ENCODE data around the gene FRS3. TPM values are rescaled to one million over a fixed set of nuclear protein-coding genes. Genes with fewer than 3 reads are reported as not detected.

FRS3 gene
- total RNA-seq, 4 donors from 2014 or later, result 1.3 to 6.5 (median 4.0) TPM

- no peaks in the 10 kb centered on the region for H3K36me3 ChIP-seq
- H3K4me3 ChIP-seq, result no peak overlapping the region
- H3K4me1 ChIP-seq, result no peaks in the 10 kb centered on the region
- ATAC-seq, result no peak
- H3K9me3 ChIP-seq, result no peaks in the 10 kb centered on the region
- TF ChIP-seq POLR2AphosphoS5 (IDR thresholded peaks at IDR 0.05) (no peak), CTCF (IDR thresholded peaks at IDR 0.05) (no peak), POLR2A (IDR thresholded peaks at IDR 0.05) (no peak), EP300 (IDR thresholded peaks at IDR 0.05) (no peak)
- no peak overlapping the region for H3K27ac ChIP-seq
- no peaks in the 10 kb centered on the region for H3K27me3 ChIP-seq
- 43 to 75% methylated on average over 1 to 6 of the region's 6 CpGs for WGBS, 2 donors (ENCODE audit: low coverage in 1 of 2)
Observed at GRCh38 chr6:41758641-41759035, 21.1 kb downstream of the FRS3 start.

- no peak for TF ChIP-seq EP300 (IDR thresholded peaks at IDR 0.05)
- no peak for TF ChIP-seq POLR2A (IDR thresholded peaks at IDR 0.05)
- no peak for TF ChIP-seq CTCF (IDR thresholded peaks at IDR 0.05)
- no peak for TF ChIP-seq POLR2AphosphoS5 (IDR thresholded peaks at IDR 0.05)
- no peak overlapping the region for H3K4me3 ChIP-seq
- no peaks in the 10 kb centered on the region for H3K9me3 ChIP-seq
- no peaks in the 10 kb centered on the region for H3K36me3 ChIP-seq
- H3K4me1 ChIP-seq, result no peaks in the 10 kb centered on the region
- no peaks in the 10 kb centered on the region for H3K27me3 ChIP-seq
- no peak for ATAC-seq
- H3K27ac ChIP-seq, result no peak overlapping the region
- WGBS, 2 donors (ENCODE audit: low coverage in 1 of 2), result 58 to 65% methylated on average over 4 of the region's 8 CpGs
Observed at GRCh38 chr6:41757931-41758640, 21.6 kb downstream of the FRS3 start.

- no peak overlapping the region for H3K27ac ChIP-seq
- no peaks in the 10 kb centered on the region for H3K36me3 ChIP-seq
- H3K4me3 ChIP-seq, result no peak overlapping the region
- H3K4me1 ChIP-seq, result no peaks in the 10 kb centered on the region
- no peaks in the 10 kb centered on the region for H3K27me3 ChIP-seq
- TF ChIP-seq POLR2AphosphoS5 (IDR thresholded peaks at IDR 0.05) (no peak), POLR2A (IDR thresholded peaks at IDR 0.05) (no peak), CTCF (IDR thresholded peaks at IDR 0.05) (no peak), EP300 (IDR thresholded peaks at IDR 0.05) (no peak)
- 100% methylated on average over 1 of the region's 6 CpGs; no CpG with 5 or more reads in 1 of the 2 donors for WGBS, 2 donors (ENCODE audit: low coverage in 1 of 2)
- H3K9me3 ChIP-seq, result no peaks in the 10 kb centered on the region
- ATAC-seq, result no peak
Observed at GRCh38 chr6:41757271-41757670, 22.4 kb downstream of the FRS3 start.

GRCh38 chr6:41756354-41756753, 23.3 kb downstream of the FRS3 start:
- no peaks in the 10 kb centered on the region for H3K4me1 ChIP-seq
- no peaks in the 10 kb centered on the region for H3K9me3 ChIP-seq
- no peak for ATAC-seq
- 80% methylated on average over 4 of the region's 13 CpGs; no CpG with 5 or more reads in 1 of the 2 donors for WGBS, 2 donors (ENCODE audit: low coverage in 1 of 2)
- no peaks in the 10 kb centered on the region for H3K27me3 ChIP-seq
- TF ChIP-seq POLR2AphosphoS5 (IDR thresholded peaks at IDR 0.05), result no peak
- no peak for TF ChIP-seq EP300 (IDR thresholded peaks at IDR 0.05)
- no peak for TF ChIP-seq POLR2A (IDR thresholded peaks at IDR 0.05)
- TF ChIP-seq CTCF (IDR thresholded peaks at IDR 0.05), result no peak
- no peaks in the 10 kb centered on the region for H3K36me3 ChIP-seq
- no peak overlapping the region for H3K4me3 ChIP-seq
- H3K27ac ChIP-seq, result no peak overlapping the region

GRCh38 chr6:41755895-41756294, 23.8 kb downstream of the FRS3 start:
- no peaks in the 10 kb centered on the region for H3K36me3 ChIP-seq
- WGBS, 2 donors (ENCODE audit: low coverage in 1 of 2), result 83% methylated on average over 1 of the region's 4 CpGs; no CpG with 5 or more reads in 1 of the 2 donors
- ATAC-seq, result no peak
- H3K4me1 ChIP-seq, result no peaks in the 10 kb centered on the region
- H3K27ac ChIP-seq, result no peak overlapping the region
- no peak overlapping the region for H3K4me3 ChIP-seq
- H3K27me3 ChIP-seq, result no peaks in the 10 kb centered on the region
- TF ChIP-seq EP300 (IDR thresholded peaks at IDR 0.05) (no peak), POLR2AphosphoS5 (IDR thresholded peaks at IDR 0.05) (no peak), CTCF (IDR thresholded peaks at IDR 0.05) (no peak), POLR2A (IDR thresholded peaks at IDR 0.05) (no peak)
- no peaks in the 10 kb centered on the region for H3K9me3 ChIP-seq
